GM18867 (cell line): ENCODE measurements around the gene CHTF18.

Source experiments
- ATAC-seq: cut with Tn5 transposase; IDR thresholded peaks from one replicate; pipeline ENCODE4 v1.9.1; 2021; ENCODE audit warnings: mild to moderate bottlenecking, moderate library complexity; ENCODE audit not compliant: unreplicated experiment

Gene CHTF18

GRCh38 chr16:842711-843560, 54.5 kb downstream of the CHTF18 start:
- ATAC-seq: no peak

DNA sequence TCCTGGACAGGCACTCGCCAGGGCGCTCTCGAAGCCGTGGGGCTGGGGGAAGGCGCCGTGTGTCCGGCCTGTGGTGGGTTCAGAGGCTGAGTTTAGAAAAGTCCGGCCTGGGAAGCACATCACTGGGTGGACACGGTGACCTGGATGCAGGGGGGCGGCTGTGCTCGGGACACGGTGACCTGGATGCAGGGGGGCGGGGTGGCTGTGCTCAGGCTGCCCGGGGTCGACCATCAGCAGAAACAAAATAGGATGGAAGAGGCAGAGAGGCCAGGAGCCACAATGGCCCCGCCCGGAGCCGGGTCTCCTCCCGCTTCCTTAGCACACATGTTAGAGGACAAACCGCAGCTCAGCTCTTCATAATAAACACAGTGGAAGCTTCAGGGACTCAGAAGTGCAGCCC, 55.4 kb downstream of the CHTF18 start:
- no peak for ATAC-seq

DNA sequence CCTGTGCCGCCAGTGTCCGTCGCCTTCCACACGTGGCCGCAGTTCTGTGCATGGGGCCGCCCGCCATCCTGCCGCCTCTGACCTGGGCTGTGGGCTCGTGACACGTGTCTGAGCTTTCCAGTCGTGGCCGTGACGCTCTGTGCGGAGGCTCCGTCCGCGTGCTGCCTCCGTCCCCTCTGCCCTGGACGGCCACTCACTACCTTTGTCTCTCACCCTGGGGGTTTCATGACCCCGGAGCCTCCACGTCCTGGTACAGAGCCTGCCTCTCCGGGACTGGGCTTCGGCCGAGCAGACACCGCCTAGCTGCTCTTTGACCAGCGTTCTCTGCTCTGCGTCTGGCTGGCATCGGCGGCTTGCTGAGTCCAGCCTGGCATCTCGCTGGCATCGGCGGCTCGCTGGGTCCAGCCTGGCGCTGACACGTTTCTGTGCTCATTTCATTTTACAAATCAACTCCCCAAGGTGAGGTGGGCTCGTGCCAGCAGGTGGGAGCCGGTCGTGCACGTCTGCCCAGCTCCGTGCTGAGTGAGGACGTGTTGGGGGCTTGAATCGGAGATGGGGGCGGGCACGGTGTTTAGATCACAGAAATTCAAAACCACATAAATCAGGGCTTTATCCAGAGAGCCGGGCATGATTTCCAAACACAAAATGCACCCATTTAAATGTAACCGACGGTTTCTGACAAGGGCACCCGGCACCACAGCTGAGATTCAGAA, 56.4 kb downstream of the CHTF18 start:
- ATAC-seq: no peak

GRCh38 chr16:845351-845745, 56.9 kb downstream of the CHTF18 start:
- no peak for ATAC-seq

GRCh38 chr16:847151-847550, 58.7 kb downstream of the CHTF18 start:
- ATAC-seq: no peak
